GM12875 (cell line): ENCODE measurements around the gene TUBB4B.

Source experiments
- H3K4me3 ChIP-seq: one replicate; pipeline ENCODE4 v1.5.1; 2011; ENCODE audit warnings: low read depth, low read length, control low read depth
- TF ChIP-seq, protein P1 (sequence below): IDR thresholded peaks from 2 replicates; pipeline ENCODE4 v1.5.1; 2011; ENCODE audit warnings: low read depth, mild to moderate bottlenecking, control low read depth, inconsistent platforms, low read length, moderate library complexity, borderline replicate concordance; ENCODE audit not compliant: insufficient read depth

The TUBB4B gene

DNA sequence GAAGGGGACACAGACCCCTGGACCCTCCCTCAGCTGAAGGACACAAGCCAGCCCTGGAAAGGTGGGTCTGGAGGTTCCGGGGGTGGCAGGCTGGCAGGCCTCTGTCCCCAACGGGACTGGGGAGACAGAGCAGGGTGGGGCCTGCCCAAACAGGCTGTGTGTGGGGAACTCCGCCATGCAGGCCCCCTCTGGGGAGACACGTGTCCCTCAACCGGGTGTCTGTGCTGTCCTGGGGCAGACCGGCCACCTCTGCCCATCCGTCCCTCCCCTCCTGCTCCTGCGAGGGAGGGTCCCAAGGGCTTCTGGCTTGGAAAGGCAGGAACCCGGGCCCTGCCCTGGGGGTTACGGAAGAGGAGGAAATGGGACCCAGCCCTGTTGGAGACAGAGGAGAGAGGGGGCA is 9.0 kb upstream of the TUBB4B start:
- TF ChIP-seq, protein P1, sequence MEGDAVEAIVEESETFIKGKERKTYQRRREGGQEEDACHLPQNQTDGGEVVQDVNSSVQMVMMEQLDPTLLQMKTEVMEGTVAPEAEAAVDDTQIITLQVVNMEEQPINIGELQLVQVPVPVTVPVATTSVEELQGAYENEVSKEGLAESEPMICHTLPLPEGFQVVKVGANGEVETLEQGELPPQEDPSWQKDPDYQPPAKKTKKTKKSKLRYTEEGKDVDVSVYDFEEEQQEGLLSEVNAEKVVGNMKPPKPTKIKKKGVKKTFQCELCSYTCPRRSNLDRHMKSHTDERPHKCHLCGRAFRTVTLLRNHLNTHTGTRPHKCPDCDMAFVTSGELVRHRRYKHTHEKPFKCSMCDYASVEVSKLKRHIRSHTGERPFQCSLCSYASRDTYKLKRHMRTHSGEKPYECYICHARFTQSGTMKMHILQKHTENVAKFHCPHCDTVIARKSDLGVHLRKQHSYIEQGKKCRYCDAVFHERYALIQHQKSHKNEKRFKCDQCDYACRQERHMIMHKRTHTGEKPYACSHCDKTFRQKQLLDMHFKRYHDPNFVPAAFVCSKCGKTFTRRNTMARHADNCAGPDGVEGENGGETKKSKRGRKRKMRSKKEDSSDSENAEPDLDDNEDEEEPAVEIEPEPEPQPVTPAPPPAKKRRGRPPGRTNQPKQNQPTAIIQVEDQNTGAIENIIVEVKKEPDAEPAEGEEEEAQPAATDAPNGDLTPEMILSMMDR, result no peak
- H3K4me3 ChIP-seq, result no peak overlapping the region

DNA sequence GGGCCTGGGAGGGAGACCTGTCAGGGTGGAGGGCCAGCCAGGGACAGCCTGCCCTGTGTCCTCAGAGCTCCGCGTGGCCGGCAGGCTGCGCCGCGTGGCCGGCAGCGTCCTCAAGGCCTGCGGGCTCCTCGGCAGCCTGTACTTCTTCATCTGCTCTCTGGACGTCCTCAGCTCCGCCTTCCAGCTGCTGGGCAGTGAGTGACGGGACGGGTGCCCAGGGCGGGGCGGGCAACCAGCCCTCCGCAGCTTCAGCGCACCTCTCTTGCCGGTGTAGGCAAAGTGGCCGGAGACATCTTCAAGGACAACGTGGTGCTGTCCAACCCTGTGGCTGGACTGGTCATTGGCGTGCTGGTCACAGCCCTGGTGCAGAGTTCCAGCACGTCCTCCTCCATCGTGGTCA is 8.6 kb upstream of the TUBB4B start:
- TF ChIP-seq, protein P1, result no peak
- H3K4me3 ChIP-seq, result no peak overlapping the region

DNA sequence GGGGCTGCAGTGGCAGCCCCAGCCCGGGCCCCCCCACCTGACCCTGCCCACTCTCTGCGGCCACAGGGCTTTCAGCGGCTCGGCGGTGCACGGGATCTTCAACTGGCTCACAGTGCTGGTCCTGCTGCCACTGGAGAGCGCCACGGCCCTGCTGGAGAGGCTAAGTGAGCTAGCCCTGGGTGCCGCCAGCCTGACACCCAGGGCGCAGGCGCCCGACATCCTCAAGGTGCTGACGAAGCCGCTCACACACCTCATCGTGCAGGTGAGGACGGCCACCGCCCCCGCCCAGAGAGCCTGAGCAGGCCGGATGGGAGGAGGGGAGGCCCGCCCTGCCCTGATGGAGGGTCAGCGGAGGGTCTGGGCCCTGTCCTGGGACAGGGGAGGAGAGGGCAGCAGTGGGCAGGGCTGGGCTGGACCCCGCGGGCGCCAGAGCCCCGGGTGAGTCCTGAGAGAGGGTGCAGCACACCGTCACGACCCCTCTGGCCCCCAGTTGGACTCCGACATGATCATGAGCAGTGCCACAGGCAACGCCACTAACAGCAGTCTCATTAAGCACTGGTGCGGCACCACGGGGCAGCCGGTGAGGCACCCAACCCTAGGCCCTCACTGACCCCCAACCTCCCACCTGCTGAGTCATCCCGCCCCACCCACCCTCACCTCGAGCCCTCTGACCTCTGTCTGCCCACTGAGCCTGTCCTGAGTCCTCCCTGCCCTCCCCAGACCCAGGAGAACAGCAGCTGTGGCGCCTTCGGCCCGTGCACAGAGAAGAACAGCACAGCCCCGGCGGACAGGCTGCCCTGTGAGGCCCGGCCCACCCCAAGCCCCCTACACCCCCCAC is 7.7 kb upstream of the TUBB4B start:
- H3K4me3 ChIP-seq, result no peak overlapping the region
- TF ChIP-seq, protein P1, result no peak

DNA sequence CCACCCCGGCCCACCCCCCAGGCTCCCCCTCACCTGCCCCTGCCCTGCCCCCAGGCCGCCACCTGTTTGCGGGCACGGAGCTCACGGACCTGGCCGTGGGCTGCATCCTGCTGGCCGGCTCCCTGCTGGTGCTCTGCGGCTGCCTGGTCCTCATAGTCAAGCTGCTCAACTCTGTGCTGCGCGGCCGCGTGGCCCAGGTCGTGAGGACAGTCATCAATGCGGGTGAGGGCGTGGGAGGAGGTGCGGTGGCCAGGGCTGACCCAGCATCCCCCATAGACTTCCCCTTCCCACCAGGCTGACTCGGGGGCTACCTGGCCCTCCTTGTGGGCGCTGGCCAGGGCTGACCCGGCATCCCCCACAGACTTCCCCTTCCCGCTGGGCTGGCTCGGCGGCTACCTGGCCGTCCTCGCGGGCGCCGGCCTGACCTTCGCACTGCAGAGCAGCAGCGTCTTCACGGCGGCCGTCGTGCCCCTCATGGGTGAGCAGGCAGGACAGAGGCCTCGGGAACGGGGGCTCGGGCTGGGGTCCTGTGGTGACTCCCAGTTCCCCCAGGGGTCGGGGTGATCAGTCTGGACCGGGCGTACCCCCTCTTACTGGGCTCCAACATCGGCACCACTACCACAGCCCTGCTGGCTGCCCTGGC is 6.9 kb upstream of the TUBB4B start:
- no peak overlapping the region for H3K4me3 ChIP-seq
- TF ChIP-seq, protein P1, result no peak

DNA sequence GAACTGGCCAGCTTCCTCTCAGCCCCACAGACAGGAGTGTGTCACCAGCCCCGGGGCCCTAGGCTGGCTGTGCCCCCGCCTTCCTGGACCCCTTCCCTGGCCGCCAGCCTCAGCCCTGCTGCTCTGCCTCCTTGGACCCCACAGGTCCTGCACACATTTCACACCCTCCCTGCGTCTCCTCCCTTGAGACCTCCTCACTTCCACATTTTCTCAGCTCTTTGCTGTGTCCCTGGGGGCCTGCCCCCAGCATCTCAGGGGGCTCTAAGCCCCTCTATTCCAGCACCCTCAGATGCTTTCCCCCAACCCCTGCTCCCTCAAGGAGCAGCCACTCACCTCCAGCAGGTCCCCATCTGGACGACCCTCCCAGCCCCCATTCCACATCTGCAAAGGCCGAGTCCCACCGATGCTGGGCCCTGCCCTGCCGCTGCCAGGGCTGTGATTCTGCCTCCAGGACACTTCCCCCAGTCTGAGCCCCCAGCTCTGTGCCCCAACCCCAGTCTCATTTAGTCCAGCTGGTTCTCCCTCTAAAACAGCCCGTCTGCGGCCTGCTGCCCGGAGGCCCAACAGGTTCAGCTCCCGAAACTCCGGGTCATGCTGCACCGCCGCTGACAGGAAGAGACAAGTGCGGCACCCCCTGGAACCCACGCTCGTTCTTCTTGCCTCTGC is 6.2 kb upstream of the TUBB4B start:
- no peak overlapping the region for H3K4me3 ChIP-seq
- TF ChIP-seq, protein P1, result no peak

DNA sequence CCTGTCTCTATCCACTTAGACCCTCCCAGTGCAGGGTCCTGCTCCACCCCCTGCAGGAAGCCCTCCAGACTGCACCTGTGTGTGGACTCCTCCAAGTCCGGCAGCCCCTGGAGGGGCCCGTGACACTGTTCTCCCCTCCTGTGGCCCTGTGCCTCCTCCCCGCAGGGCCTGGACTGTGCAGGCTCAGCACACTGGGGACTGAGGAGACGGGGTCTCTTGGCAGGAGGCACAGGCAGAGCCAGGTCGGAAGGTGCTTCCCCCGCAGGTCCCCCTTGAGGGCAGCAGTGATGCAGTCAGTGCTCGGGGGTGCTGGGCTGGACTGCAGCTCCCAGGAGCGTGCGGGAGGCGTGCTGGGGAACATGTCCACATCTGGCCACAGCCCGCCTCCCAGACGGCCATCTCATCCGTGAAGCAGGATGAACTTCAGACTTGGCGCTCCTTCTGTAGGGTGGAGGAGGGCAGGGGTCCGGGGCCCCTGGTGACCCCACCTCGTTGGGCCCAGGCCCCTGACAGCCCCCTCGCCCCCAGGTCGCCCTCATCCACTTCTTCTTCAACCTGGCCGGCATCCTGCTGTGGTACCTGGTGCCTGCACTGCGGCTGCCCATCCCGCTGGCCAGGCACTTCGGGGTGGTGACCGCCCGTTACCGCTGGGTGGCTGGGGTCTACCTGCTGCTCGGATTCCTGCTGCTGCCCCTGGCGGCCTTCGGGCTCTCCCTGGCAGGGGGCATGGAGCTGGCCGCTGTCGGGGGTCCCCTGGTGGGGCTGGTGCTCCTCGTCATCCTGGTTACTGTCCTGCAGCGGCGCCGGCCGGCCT is 5.5 kb upstream of the TUBB4B start:
- TF ChIP-seq, protein P1, result peak; percentile 21; the same call in 1 of the 2 replicates
- H3K4me3 ChIP-seq, result no peak overlapping the region
